GM19328 (cell line): ENCODE results near the gene PVALEF.
"Not testable (repeated sequence)": the region's sequence is repeated elsewhere in the genome, so short reads cannot be mapped to it uniquely, and the experiment has no call there.

Experiments
- ATAC-seq: cut with Tn5 transposase; IDR thresholded peaks from one replicate; pipeline ENCODE4 v1.9.1; 2021; ENCODE audit warnings: mild to moderate bottlenecking, moderate library complexity; ENCODE audit not compliant: unreplicated experiment

The PVALEF gene

GRCh38 chr17:81210868-81211267 is 45.6 kb downstream of the PVALEF start:
- ATAC-seq, result no peak

- ATAC-seq, result no peak
These were observed 47.1 kb downstream of the PVALEF start for GRCh38 chr17:81212365-81212764.

DNA sequence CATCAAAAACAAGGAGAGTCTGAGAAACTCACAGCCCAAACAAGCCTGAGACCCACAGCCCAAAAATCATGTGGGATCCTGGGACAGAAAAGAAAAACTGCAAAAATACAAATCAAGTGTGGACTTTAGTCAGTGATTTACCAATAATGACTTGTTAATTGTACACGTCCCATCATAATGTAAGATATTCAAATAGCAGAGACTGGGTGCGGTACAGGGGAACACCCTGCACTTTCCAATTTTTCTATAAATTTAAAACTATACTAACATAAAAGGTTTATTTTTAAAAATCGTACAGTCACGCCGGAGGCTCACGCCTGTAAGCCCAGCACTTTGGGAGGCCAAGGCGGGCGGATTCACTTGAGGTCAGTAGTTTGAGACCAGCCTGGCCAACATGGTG is 48.7 kb downstream of the PVALEF start:
- no peak for ATAC-seq

GRCh38 chr17:81217491-81217890 is 52.2 kb downstream of the PVALEF start:
- ATAC-seq, result no peak

- ATAC-seq, result no peak
These were observed 53.2 kb downstream of the PVALEF start for GRCh38 chr17:81218459-81218858.

GRCh38 chr17:81218991-81219390 is 53.7 kb downstream of the PVALEF start:
- no peak for ATAC-seq

GRCh38 chr17:81219476-81220180 is 54.3 kb downstream of the PVALEF start:
- ATAC-seq, result no peak

- no peak for ATAC-seq
These were observed 56.1 kb downstream of the PVALEF start for GRCh38 chr17:81221371-81221841.

- ATAC-seq, result no peak
These were observed 56.7 kb downstream of the PVALEF start for GRCh38 chr17:81221842-81222619.

- ATAC-seq, result no peak
These were observed 57.3 kb downstream of the PVALEF start for GRCh38 chr17:81222620-81222905.

DNA sequence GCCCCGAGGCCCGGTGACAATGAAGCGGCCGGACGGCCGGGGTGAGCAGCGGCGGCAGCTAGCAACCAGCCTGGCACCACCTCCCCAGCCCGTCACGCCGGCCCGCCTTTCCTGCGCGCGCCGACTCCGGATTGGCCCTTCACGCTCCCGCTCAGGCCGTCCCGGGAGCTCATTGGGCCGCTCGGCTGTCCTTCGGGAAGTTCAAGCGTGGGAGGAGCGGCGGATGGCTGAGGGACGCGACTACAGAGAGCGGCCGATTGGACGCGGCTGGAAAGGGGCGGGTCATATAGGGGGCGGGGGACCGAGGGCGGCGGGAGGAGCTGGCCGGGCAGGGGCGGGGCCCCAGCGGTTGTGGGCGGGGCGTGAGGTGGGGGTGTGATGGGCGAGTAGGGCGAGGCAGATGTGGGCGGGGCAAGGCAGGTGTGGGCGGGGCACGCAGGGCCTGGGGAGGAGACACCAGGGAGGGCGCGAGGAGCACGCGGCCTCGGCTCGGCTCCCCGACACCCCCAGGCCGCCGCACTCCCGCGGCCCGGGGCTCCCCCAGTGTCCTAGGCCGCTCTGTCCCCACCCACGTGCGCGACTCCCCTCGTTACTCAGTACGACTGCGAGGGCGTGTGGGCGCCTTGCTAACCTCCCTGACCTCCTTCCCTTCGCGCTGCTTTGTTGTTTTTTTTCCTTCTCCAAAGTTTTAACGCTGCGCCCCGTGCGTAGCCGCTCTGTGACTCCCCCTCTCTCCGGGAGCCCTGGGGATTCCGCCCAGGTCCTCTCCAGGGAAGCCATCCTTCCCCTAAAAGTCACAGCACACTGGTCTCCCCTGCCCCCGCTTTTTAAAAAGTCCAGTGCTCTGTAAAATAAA is 57.8 kb downstream of the PVALEF start, which contains the start of gene CEP131:
CEP131 (minus strand) TSS at position 60 of the 856 bp plus-strand sequence. CDS start 2,909 bp downstream, outside the sequence.
- peak; percentile 93 for ATAC-seq

- no peak for ATAC-seq
These were observed 58.4 kb downstream of the PVALEF start for GRCh38 chr17:81223762-81224130.

GRCh38 chr17:81227630-81228029 is 62.3 kb downstream of the PVALEF start:
- ATAC-seq, result not testable (repeated sequence)

GRCh38 chr17:81228420-81228819 is 63.1 kb downstream of the PVALEF start:
- ATAC-seq, result no peak

- no peak for ATAC-seq
These were observed 63.7 kb downstream of the PVALEF start for GRCh38 chr17:81228834-81229665.

- no peak for ATAC-seq
These were observed 64.3 kb downstream of the PVALEF start for GRCh38 chr17:81229666-81229920.

- ATAC-seq, result no peak
These were observed 64.9 kb downstream of the PVALEF start for GRCh38 chr17:81230043-81230820.

DNA sequence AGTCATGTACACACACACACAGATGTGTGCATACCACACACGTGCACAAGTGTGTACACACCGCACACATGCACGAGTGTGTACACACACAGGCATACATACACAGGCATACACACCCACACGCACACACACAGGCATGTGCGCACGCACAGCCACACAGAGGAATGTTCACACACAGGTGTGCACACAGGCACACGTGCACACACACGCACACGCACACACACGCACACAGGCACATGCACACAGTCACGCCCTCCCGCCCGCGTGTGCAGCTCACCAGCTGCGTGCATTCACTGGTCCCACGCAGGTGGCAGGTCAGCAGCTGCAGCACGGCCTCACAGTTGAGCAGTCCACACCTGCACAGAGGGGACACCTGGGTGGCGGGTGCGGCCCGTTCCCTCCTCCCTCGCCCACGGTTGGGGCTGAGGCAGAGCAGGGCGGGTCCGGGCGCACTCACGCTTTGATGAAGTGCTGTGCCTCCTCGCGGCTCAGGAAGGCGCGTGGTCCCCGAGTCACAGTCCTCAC is 65.9 kb downstream of the PVALEF start:
- ATAC-seq, result no peak

- no peak for ATAC-seq
These were observed 66.7 kb downstream of the PVALEF start for GRCh38 chr17:81231766-81232581.
